GM18499 (cell line): Measurements from ENCODE around the gene ELMO1.
A peak's percentile ranks its signal among the peaks of the same experiment; 100 is the strongest.
"Not testable (repeated sequence)": the region's sequence is repeated elsewhere in the genome, so short reads cannot be mapped to it uniquely, and the experiment has no call there.

Source experiments
- ATAC-seq: cut with Tn5 transposase; IDR thresholded peaks from one replicate; pipeline ENCODE4 v1.9.1; 2021; ENCODE audit warnings: moderate number of reproducible peaks; ENCODE audit not compliant: insufficient read depth, unreplicated experiment

Gene ELMO1

DNA sequence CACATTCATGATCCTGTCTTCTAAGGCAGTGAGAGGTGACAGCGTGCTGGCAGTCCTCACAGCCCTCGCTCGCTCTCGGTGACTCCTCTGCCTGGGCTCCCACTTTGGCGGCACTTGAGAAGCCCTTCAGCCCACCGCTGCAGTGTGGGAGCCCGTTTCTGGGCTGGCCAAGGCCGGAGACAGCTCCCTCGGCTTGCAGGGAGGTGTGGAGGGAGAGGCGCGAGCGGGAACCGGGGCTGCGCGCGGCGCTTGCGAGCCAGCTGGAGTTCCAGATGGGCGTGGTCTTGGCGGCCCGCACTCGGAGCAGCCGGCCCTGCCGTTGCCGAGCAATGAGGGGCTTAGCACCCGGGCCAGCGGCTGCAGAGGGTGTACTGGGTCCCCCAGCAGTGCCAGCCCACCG is 475.1 kb downstream of the ELMO1 start:
- ATAC-seq = not testable (repeated sequence)

GRCh38 chr7:36972140-36972518 is 476.5 kb downstream of the ELMO1 start:
- ATAC-seq = no peak

GRCh38 chr7:36971515-36972139 is 477.0 kb downstream of the ELMO1 start:
- no peak for ATAC-seq

DNA sequence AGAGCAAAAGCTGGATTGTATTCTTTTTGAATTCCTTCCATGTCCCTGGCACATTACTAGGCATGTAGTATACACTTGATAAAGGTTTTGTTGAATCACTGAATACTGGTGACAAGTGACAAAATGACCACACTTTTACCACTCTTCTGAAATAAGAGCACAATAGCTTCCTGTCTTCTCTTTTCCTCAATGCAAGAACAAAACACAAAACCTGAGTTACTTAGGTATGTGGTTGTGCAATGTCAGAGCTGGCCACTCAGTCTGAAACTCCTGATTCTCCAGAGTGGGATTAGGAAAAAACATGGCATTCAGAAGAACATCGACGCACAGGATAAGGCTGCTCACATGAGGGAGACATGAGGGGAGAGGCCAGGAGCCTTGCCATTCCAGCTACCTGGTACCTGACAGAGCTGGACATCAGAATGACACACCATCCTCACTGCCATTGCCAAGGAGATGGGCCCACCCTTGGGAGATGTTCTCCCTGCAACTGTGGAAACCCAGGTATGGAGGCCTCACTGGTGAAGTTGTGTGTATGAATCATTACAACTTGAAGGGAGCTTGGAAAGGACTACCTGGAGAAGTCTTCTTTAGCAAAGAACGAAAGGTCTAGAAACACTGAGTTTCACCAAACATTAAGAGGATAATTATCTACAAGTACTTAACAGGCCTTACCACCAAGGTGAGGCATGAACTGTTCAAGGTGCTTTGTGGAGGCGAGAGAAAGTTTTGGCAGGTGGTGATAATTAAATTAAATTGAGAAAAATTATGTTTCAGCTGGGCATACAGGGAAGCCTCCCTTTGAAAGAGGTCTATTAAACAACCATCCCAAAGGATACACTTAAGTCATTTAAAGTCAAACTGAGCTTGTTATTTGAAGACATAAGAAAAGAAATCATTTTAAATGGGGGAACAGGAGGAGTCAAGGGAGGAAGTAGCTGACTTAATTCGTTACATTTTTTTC is 477.8 kb downstream of the ELMO1 start:
- no peak for ATAC-seq

GRCh38 chr7:36969376-36969775 is 479.3 kb downstream of the ELMO1 start:
- ATAC-seq = no peak

DNA sequence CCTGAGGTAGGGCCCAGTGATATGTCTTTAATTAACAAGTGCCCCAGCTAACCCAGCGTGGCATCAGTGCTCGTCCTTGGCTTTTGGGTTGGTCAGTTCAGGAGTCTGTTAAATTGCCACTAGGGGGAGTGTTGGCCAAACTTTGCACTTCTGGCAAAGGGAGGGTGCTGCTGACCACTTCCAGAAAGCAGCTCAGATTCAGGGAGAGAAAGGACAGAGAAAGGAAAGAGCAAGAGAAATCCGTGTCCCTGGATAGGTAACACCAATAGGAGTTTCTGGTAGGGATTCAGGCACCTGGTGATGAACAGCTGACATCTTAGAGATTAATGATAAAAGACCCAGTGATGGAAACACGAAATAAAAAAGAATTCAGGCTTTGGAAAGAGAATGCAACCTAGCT is 481.3 kb downstream of the ELMO1 start:
- ATAC-seq = no peak

- no peak for ATAC-seq
These were observed 482.0 kb downstream of the ELMO1 start for GRCh38 chr7:36966636-36967035.

- no peak for ATAC-seq
These were observed 482.6 kb downstream of the ELMO1 start for GRCh38 chr7:36966039-36966438.

GRCh38 chr7:36965625-36966024 is 483.0 kb downstream of the ELMO1 start:
- no peak for ATAC-seq

DNA sequence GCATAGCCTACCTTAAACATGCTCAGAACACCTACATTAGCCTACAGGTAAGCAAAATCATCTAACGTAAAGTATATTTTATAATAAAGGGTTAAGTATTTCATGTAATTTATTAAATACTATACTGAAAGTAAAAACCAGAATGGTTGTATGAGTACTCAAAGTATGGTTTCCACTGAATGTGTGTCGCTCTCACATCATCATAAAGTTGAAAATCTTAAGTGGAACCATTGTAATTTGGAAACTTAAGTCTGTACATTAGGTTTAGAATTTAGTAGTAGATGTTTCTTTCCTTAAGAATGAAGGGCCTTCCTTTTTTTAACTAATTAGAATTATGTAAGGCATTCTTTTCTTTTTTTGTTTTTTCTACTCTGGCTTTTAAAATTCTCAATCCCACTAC is 484.4 kb downstream of the ELMO1 start:
- ATAC-seq = no peak

GRCh38 chr7:36962367-36962766 is 486.3 kb downstream of the ELMO1 start:
- no peak for ATAC-seq

GRCh38 chr7:36961693-36962092 is 487.0 kb downstream of the ELMO1 start:
- no peak for ATAC-seq

GRCh38 chr7:36961097-36961496 is 487.6 kb downstream of the ELMO1 start:
- ATAC-seq = no peak

- ATAC-seq = no peak
These were observed 488.6 kb downstream of the ELMO1 start for GRCh38 chr7:36960105-36960504.

- ATAC-seq = no peak
These were observed 490.4 kb downstream of the ELMO1 start for GRCh38 chr7:36958111-36958733.

DNA sequence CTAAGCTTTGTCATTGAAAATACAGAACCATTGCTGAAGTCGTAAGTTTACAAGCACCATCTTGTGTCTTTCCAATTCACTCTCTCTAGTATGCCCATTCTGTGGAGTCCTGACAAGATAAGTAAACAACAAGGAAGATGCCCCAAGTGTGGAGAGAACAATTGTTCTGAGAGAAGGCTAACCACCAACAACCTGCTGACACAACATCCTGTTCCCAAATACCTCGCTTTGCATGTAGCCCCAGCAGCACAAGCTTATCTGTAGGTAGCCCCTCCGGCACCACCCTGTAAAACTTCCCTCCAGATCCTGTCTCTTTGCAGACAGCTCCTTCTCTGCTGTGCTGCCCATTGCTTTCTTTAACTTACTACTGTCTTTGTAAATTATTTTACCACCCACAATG is 491.0 kb downstream of the ELMO1 start:
- ATAC-seq = no peak

GRCh38 chr7:36956814-36957213 is 491.9 kb downstream of the ELMO1 start:
- ATAC-seq = no peak

- no peak for ATAC-seq
These were observed 493.1 kb downstream of the ELMO1 start for GRCh38 chr7:36955456-36956129.

DNA sequence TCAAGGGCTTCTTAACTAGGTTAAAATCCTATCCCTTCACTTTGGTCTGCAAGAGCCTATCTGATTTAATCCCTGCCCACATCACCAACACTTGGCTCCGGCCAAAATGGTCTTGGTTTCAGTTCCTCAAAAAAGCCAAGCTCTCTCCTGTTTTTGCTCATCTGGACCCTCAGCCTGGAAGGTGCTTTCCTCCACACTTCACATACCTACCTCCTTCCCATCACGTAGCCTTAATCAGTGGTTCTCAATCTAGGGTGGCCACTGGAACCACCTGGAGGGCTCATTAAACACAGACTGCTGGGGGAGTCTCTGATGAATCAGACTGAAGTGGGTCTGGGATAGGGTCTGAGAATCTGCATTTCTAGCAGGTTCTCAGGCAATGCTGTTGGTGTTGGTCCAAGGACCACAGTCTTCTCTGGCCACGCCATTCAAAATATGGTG is 497.4 kb downstream of the ELMO1 start:
- ATAC-seq = peak; percentile 94

GRCh38 chr7:36949711-36950600 is 498.7 kb downstream of the ELMO1 start:
- ATAC-seq = no peak
